ENCODE measurements around the gene KLK5.
"Not testable (repeated sequence)": the region's sequence is repeated elsewhere in the genome, so short reads cannot be mapped to it uniquely, and the experiment has no call there.

The KLK5 gene
- 0 reads per million in 4 experiments for total RNA-seq

GRCh38 chr19:50952910-50953309 is at the start of gene KLK5:
Gene KLK5, minus strand, starts transcription at chr19:50953038. Its CDS starts 381 bp downstream, at chr19:50952657.
- no peak for DNase-seq

- DNase-seq = no peak
Measured at GRCh38 chr19:51002089-51002532, 49.3 kb upstream of the KLK5 start.

GRCh38 chr19:51001515-51001914 is 48.7 kb upstream of the KLK5 start, which contains the start of gene KLK8:
Gene KLK8, minus strand, starts transcription at chr19:51001604. Its CDS starts 437 bp downstream, at chr19:51001167.
- DNase-seq = no peak

GRCh38 chr19:51000981-51001380 is 48.1 kb upstream of the KLK5 start:
- DNase-seq = no peak

DNA sequence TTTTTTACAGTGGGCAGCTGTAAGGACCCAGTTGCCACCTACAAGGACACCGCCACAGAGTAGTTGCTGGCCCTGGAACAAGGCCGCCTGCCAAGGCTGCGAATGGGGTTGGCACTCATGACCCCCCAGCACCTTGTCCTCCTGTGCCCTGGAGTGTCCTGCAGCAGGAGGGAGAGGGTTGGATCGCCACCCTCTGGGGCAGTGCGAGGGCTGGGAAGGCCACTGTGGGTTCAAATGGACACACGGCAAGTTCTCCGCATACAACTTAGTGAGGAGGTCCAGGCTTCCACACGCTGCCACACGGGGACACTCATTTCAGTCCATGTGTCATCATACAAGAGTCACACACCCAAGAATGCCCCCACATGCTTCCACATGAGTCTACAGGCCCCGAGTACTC is 47.6 kb upstream of the KLK5 start:
- DNase-seq = no peak

DNA sequence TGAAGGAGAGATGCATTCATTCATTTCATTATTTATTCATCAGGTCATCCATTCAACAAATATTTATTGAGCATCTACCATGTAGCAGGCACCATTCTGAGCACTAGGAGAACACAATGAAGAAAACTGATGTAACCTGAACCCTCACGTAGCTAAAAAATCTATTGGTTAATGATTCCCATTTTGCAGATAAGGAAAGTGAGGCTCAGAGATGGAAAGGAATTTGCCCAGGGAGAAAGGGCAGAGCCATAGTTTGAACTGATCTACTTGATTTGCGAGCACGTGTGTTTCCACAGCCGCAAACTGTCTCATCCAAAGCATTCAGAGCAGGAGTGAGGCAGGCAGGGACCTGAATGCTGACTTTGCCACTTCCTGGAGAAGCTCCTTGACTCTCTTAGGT is 45.8 kb upstream of the KLK5 start:
- DNase-seq = no peak

- DNase-seq = no peak
Measured at GRCh38 chr19:50998061-50998460, 45.2 kb upstream of the KLK5 start.

GRCh38 chr19:50994129-50994528 is 41.3 kb upstream of the KLK5 start:
- DNase-seq = no peak

GRCh38 chr19:50992666-50993035 is 39.8 kb upstream of the KLK5 start:
- no peak for DNase-seq

DNA sequence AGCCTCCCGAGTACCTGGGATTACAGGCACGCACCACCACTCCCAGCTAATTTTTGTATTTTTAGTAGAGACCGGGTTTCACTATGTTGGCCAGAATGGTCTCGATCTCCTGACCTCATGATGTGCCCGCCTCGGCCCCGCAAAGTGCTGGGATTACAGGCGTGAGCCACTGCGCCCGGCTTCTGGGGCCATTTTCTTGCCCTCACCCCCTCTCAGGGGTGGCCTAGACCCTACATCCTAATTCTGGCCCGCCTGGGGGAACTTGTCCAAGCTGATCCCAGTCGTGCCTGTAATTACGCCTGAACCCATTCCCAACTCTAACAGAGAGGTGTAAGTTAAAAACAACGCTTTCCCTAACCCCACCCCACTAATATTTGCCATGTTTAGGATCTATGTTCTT is 31.6 kb upstream of the KLK5 start:
- not testable (repeated sequence) for DNase-seq

- no peak for DNase-seq
Measured at GRCh38 chr19:50983625-50984292, 30.9 kb upstream of the KLK5 start, which contains the start of gene KLK7. Gene KLK7, minus strand, starts transcription at chr19:50983917. Its CDS starts 1,518 bp downstream, at chr19:50982399.

DNA sequence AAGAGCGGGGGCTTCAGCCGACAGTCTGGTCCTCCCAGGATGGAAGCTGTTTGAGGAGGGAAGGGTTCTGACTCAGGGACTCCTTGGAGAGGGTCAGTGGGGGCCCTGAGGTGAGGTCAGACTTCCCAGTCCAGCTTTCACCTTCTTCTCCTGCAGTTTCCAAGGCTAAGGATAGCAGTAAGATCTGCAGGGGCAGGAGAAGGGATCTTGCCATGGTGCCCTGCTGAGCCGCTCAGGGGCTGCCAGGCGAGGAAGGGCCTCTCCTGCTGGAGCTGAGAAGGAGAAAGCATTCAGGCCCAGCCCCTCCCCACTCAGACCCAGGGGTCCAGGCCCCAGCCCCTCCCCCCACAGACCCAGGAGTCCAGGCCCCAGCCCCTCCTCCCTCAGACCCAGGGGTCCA is 29.3 kb upstream of the KLK5 start:
- no peak for DNase-seq

DNA sequence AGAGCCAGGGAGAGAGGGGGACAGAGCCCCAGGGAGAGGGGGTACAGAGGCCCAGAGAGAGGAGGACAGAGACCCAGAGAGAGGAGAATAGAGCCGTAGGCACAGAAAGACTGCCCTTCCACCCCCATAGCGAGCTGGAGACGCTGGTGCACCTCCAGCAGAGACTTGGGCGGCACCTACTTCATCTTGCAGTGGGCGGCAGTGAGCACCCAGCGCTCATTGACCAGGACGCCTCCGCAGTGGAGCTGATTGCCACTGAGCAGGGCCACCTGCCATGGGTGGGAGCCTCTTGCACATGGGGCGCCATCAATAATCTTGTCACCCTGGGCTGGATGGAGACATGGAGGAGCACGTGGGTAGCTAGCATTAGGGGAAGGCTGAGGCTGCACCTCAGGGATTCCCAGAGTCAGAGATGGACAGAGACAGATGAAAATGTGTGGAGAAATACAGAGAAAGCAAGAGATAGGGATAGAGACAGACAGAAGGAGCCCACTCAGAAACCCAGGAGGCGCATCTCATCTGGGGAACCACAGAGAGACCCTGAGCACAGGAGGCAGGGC is 28.8 kb upstream of the KLK5 start:
- no peak for DNase-seq

GRCh38 chr19:50980208-50980607 is 27.4 kb upstream of the KLK5 start:
- no peak for DNase-seq

DNA sequence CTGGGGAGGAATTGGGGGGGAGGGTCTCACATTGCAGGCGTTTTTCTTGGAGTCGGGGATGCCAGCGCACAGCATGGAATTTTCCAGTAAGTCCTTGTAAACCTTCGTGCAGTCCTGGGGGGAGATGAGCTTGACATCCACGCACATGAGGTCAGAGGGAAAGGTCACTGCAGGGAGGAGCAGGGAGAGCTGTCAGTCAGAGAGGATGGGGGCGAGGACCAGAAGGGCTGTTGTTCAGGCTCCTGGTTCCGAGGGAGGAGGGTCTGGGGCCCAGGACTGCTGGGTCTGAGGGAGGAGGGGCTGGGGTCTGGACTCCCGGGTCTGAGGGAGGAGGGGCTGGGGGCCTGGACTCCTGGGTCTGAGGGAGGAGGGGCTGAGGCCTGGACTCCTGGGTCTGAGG is 26.9 kb upstream of the KLK5 start:
- no peak for DNase-seq

- no peak for DNase-seq
Measured at GRCh38 chr19:50978772-50979390, 26.0 kb upstream of the KLK5 start.

- no peak for DNase-seq
Measured at GRCh38 chr19:50977626-50978025, 24.8 kb upstream of the KLK5 start.

GRCh38 chr19:50975766-50976165 is 22.9 kb upstream of the KLK5 start:
- no peak for DNase-seq

DNA sequence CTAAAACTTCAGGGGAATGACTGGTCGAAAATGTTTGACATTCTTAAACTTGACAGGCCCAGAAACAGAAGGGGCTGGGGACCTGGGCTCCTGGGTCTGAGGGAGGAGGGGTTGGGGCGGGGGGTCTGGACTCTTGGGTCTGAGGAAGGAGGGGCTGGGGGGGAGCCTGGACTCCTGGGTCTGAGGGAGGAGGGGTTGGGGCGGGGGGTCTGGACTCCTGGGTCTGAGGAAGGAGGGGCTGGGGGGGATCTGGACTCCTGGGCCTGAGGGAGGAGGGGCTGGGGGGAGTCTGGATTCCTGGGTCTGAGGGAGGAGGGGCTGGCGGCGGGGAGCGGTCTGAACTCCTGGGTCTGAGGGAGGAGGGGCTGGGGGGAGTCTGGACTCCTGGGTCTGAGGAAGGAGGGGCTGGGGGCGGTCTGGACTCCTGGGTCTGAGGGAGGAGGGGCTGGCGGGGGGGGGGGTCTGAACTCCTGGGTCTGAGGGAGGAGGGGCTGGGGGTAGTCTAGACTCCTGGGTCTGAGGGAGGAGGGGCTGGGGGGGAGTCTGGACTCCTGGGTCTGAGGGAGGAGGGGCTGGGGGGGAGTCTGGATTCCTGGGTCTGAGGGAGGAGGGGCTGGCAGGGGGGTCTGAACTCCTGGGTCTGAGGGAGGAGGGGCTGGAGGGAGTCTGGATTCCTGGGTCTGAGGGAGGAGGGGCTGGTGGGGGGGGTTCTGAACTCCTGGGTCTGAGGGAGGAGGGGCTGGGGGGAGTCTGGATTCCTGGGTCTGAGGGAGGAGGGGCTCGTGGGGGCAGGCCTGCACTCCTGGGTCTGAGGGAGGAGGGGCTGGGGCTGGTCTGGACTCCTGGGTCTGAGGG is 22.1 kb upstream of the KLK5 start:
- no peak for DNase-seq

DNA sequence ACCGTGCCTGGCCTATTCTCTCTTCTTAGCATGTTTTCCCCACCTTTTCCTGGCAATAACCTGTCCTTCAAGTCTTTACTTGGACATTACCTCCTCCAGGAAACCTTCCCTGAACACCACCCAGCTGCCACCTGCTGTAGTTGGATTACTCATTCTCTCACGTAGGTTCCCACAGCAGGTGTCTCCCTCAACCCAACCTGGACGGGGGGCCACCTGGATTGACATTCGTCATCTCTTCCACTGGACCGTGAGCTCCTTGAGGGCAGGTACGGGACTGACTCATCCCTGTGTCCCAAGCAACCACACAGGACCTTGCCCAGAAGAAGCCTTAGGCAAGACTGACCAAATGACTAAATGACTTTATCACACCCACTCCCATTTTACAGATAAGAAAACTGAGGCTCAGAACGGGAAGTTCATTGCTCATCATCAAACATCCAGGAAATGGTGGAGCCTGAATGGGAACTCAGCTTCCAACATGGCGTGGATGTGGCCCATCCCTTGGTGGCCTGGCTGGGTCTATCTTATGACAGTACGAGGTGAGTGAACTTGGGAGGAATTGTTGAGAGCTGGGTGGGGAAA is 20.0 kb upstream of the KLK5 start:
- DNase-seq = no peak

DNA sequence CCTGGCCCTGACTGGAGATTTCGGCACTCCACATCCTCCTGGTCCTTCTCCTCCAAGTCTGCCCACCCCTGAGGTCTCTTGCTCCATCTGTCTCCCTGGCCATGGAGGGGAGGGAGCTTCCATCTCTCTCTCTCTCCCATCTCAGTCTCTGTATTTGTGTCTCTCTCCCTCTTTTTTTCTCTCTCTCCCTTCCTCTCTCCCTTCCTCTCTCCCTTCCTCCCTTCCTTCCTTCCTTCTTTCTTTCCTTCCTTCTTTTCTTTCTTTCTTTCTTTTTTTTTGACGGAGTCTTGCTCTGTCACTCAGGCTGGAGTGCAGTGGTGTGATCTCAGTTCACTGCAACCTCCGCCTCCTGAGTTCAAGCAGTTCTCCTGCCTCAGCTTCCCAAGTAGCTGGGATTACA is 17.0 kb upstream of the KLK5 start:
- DNase-seq = not testable (repeated sequence)

- no peak for DNase-seq
Measured at GRCh38 chr19:50969413-50969760, 16.5 kb upstream of the KLK5 start, which contains the start of gene KLK6. Gene KLK6, minus strand, starts transcription at chr19:50969591. Its CDS starts 1,487 bp downstream, at chr19:50968104.

Data from effector CD8-positive, alpha-beta T cell (primary cell).